Spleen (tissue), 11 donors: ENCODE data around the gene DELE1. TPM values are rescaled to one million over a fixed set of nuclear protein-coding genes. Genes with fewer than 3 reads are reported as not detected.
A peak's percentile ranks its signal among the peaks of the same experiment; 100 is the strongest.

Experiments
- DNase-seq: peaks from one replicate; pipeline ENCODE4 v3.0.0-alpha.2; 2020
- H3K27ac ChIP-seq, 8 donors: fragments of 200-600 bp; sonication (generic) in 7 of 8; 1 replicate in 4 of 8; 2 replicates in 4 of 8; pipeline versions ENCODE4 v1.5.0 to v1.8.0; 2016 to 2021; ENCODE audit warnings: inconsistent platforms in 4 of 8, mild to moderate bottlenecking in 4 of 8, moderate library complexity in 1 of 8
- H3K27me3 ChIP-seq, 7 donors: fragments of 200-600 bp; sonication (generic) in 6 of 7; replicated peaks in 1 of 7; 1 replicate in 4 of 7; 2 replicates in 3 of 7; pipeline versions ENCODE4 v1.5.0 to v1.8.0; 2016 to 2021; ENCODE audit warnings: inconsistent platforms in 3 of 7, mild to moderate bottlenecking in 1 of 7
- H3K36me3 ChIP-seq, 6 donors: fragments of 200-600 bp; sonication (generic) in 5 of 6; 1 replicate in 4 of 6; 2 replicates in 2 of 6; pipeline versions ENCODE4 v1.5.0 to v1.8.0; 2016 to 2021; ENCODE audit warnings: inconsistent platforms in 2 of 6
- H3K4me1 ChIP-seq, 6 donors: fragments of 200-600 bp; sonication (generic) in 5 of 6; 1 replicate in 3 of 6; 2 replicates in 3 of 6; pipeline versions ENCODE4 v1.5.0 to v1.8.0; 2016 to 2021; ENCODE audit warnings: inconsistent platforms in 3 of 6
- H3K4me3 ChIP-seq, 8 donors: fragments of 200-600 bp; sonication (generic) in 7 of 8; 1 replicate in 4 of 8; 2 replicates in 4 of 8; pipeline versions ENCODE4 v1.5.0 to v1.8.0; 2016 to 2021; ENCODE audit warnings: inconsistent platforms in 4 of 8, mild to moderate bottlenecking in 4 of 8, moderate library complexity in 2 of 8
- H3K9me3 ChIP-seq, 8 donors: fragments of 200-600 bp; sonication (generic) in 7 of 8; 1 replicate in 4 of 8; 2 replicates in 4 of 8; pipeline versions ENCODE4 v1.5.0 to v1.8.0; 2016 to 2021; ENCODE audit warnings: inconsistent platforms in 4 of 8
- POLR2A ChIP-seq, 3 donors: fragments of 450-650 bp; IDR thresholded peaks; one replicate each; pipeline ENCODE4 v1.5.1; 2017; ENCODE audit warnings: antibody characterized with exemption in 3 of 3, mild to moderate bottlenecking in 1 of 3
- POLR2AphosphoS5 ChIP-seq, 3 donors: sonication (generic); formaldehyde crosslinking; IDR thresholded peaks; one replicate each; pipeline ENCODE4 v1.5.1; 2017; ENCODE audit warnings: antibody characterized with exemption in 3 of 3
- WGBS, 5 donors: extraction: QIAGEN DNeasy Blood & Tissue Kit in 3 of 5; methylation state at CpG; one replicate each; pipeline versions ENCODE4 v1.1.5 to v1.1.7; 2013 to 2018; 5-methylcytosine and 5-hydroxymethylcytosine counted together
- intact Hi-C: fragments of 100-400 bp; cut with DNase I; formaldehyde crosslinking; loops from one replicate; pipeline ENCODE4 v1.15.0; 2023; ENCODE audit warnings: low total_unique reads
- polyA plus RNA-seq, 3 donors: library from polyadenylated mRNA; stranded (reverse); fragments of 200-250 nt; gene quantifications; one replicate each; pipeline ENCODE4 v1.2.1, GENCODE V29; 2013
- total RNA-seq, 7 donors: library from RNA; depleted of rRNA in 3 of 7; stranded (reverse); fragments of >200 nt in 3 of 7; fragmentation: NEBNext Ultra II Directional in 4 of 7; extraction: Animal tissue kit (Norgen Biotek cat#: 25700) in 4 of 7; gene quantifications; one replicate each; pipeline versions ENCODE4 v1.1.0 to v1.2.1, GENCODE V29; 2016 to 2021
- TF ChIP-seq, protein P1 (sequence below), 11 experiments: fragments of 200-600 bp in 7 of 11; fragments of 450-650 bp in 4 of 11; sonication (generic) in 4 of 11; IDR thresholded peaks in 8 of 11; conservative IDR thresholded peaks in 3 of 11; 1 replicate in 7 of 11; 2 replicates in 4 of 11; pipeline versions ENCODE4 v1.4.0 to v1.8.0; 2016 to 2021; ENCODE audit warnings: antibody characterized with exemption in 11 of 11, inconsistent platforms in 4 of 11, mild to moderate bottlenecking in 1 of 11
- donor health status: healthy with polysubstance abuse.
- donor health status: DM: no; HTN: no; CAD: no; lungs with moderate emphysema.
- donor health status: DM: no; HTN: no; CAD: no.
- donor health status: Bipolar disorder and iron deficiency.
- donor health status: healthy.
- donor health status: DM: no; HTN: no; CAD: no.
- donor health status: DM: yes; HTN: yes; CAD: no.

The DELE1 gene
- total and polyA plus RNA-seq, 10 donors, result 36.1 to 194 (median 130) TPM

DNA sequence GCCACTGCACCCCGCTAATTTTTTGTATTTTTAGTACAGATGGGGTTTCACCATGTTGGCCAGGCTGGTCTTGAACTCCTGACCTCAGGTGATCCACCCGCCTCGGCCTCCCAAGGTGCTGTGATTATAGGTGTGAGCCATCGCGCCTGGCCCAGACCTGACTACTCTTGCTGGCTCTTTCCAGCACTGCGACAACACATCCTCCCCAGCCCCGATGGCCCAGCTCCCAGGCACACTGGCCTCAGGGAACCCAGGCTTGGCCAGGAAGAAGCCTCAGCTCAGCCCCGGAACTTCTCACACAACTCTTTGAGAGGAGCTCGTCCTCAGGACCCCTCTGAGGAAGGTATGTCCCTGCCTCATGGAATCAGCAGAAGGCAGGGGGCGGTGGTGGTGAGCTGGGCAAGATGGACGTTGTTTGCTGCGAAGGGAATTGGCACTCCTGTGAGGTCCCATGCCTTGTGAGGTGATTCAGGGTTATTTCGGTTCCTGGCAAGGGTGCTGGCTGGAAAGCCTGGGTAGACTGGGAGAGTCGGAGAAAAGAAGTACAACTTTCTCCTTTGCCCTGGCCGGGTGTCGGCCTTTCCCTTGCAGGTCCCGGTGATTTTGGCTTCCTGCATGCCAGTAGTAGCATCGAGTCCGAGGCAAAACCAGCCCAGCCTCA is 5.9 kb downstream of the DELE1 start:
- no peak for TF ChIP-seq POLR2AphosphoS5 (IDR thresholded peaks at IDR 0.05)
- TF ChIP-seq, protein P1, sequence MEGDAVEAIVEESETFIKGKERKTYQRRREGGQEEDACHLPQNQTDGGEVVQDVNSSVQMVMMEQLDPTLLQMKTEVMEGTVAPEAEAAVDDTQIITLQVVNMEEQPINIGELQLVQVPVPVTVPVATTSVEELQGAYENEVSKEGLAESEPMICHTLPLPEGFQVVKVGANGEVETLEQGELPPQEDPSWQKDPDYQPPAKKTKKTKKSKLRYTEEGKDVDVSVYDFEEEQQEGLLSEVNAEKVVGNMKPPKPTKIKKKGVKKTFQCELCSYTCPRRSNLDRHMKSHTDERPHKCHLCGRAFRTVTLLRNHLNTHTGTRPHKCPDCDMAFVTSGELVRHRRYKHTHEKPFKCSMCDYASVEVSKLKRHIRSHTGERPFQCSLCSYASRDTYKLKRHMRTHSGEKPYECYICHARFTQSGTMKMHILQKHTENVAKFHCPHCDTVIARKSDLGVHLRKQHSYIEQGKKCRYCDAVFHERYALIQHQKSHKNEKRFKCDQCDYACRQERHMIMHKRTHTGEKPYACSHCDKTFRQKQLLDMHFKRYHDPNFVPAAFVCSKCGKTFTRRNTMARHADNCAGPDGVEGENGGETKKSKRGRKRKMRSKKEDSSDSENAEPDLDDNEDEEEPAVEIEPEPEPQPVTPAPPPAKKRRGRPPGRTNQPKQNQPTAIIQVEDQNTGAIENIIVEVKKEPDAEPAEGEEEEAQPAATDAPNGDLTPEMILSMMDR (IDR thresholded peaks at IDR 0.05 in 8 of 11, conservative IDR thresholded peaks at IDR 0.05 in 3 of 11), result no peak
- TF ChIP-seq POLR2A (IDR thresholded peaks at IDR 0.05), result no peak
- intact Hi-C loops, result no loop called here
- peaks cover 18 to 98% (median 71%) of the 10 kb centered on the region in 6 donors for H3K4me1 ChIP-seq
- no peak for DNase-seq
- no peaks in the 10 kb centered on the region for H3K27me3 ChIP-seq
- no peaks in the 10 kb centered on the region for H3K9me3 ChIP-seq
- peak overlapping the region in 1 of 8 donors; percentile 58 for H3K27ac ChIP-seq
- H3K36me3 ChIP-seq, result peaks cover 12 to 100% (median 94%) of the 10 kb centered on the region in 6 donors
- no peak overlapping the region for H3K4me3 ChIP-seq
- WGBS, 5 donors, result 91 to 94% (median 93%) methylated on average over 19 of the region's 19 CpGs

DNA sequence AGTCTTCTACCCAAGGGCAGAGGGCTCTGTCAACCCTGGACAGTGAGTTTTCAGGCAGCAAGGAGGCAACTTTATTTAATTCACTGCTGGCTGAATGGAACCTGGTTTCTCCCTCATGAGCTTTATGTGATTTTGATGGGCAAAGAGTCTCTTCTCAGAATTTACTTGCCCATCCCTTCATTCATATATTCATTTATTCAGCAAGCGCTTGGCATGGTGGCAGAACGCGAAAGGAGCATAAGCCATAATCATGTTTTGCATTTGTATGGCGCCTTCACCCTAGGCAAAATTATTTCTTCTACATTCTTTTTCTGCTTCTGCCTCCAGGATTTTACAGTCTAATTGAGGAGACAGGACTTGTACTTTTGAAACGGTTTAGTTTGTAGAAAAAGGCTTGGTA is 8.0 kb downstream of the DELE1 start:
- DNase-seq, result no peak
- H3K27ac ChIP-seq, result peak overlapping the region in 6 of 8 donors; percentile 13 to 51 (median 34)
- peaks cover 7 to 77% (median 50%) of the 10 kb centered on the region in 6 donors for H3K4me1 ChIP-seq
- no peak overlapping the region for H3K4me3 ChIP-seq
- 85 to 95% (median 88%) methylated on average over 5 of the region's 5 CpGs for WGBS, 5 donors
- H3K9me3 ChIP-seq, result no peaks in the 10 kb centered on the region
- no peaks in the 10 kb centered on the region for H3K27me3 ChIP-seq
- H3K36me3 ChIP-seq, result peaks cover 12 to 100% (median 97%) of the 10 kb centered on the region in 6 donors
- no peak for TF ChIP-seq POLR2AphosphoS5 (IDR thresholded peaks at IDR 0.05)
- no peak for TF ChIP-seq POLR2A (IDR thresholded peaks at IDR 0.05)
- TF ChIP-seq, protein P1 (IDR thresholded peaks at IDR 0.05 in 8 of 11, conservative IDR thresholded peaks at IDR 0.05 in 3 of 11), result no peak
- intact Hi-C loops, result no loop called here

DNA sequence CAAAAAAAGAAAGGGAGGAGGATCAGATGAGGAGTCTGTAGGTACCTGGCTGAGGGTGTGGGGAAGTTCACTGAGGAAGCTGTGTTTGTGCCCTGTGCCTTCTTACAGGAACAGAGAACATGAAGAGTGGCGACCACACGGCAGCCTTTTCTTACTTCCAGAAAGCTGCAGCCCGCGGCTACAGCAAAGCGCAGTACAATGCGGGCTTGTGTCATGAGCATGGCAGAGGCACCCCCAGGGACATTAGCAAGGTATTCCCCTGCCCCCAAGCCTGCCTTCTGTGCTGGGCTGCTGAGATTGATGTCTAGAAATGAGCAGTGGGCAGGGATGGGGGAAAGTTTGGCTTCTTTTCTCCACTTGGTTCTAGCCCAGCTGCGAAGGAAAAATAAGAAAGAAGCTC is 9.5 kb downstream of the DELE1 start:
- no peak overlapping the region for H3K27ac ChIP-seq
- TF ChIP-seq, protein P1 (IDR thresholded peaks at IDR 0.05 in 8 of 11, conservative IDR thresholded peaks at IDR 0.05 in 3 of 11), result no peak
- WGBS, 5 donors, result 88 to 94% (median 92%) methylated on average over 7 of the region's 7 CpGs
- H3K36me3 ChIP-seq, result peaks cover 9 to 100% (median 97%) of the 10 kb centered on the region in 6 donors
- intact Hi-C loops, result no loop called here
- DNase-seq, result no peak
- H3K4me3 ChIP-seq, result no peak overlapping the region
- peaks cover 0 to 62% (median 36%) of the 10 kb centered on the region in 6 donors for H3K4me1 ChIP-seq
- H3K9me3 ChIP-seq, result no peaks in the 10 kb centered on the region
- no peaks in the 10 kb centered on the region for H3K27me3 ChIP-seq

DNA sequence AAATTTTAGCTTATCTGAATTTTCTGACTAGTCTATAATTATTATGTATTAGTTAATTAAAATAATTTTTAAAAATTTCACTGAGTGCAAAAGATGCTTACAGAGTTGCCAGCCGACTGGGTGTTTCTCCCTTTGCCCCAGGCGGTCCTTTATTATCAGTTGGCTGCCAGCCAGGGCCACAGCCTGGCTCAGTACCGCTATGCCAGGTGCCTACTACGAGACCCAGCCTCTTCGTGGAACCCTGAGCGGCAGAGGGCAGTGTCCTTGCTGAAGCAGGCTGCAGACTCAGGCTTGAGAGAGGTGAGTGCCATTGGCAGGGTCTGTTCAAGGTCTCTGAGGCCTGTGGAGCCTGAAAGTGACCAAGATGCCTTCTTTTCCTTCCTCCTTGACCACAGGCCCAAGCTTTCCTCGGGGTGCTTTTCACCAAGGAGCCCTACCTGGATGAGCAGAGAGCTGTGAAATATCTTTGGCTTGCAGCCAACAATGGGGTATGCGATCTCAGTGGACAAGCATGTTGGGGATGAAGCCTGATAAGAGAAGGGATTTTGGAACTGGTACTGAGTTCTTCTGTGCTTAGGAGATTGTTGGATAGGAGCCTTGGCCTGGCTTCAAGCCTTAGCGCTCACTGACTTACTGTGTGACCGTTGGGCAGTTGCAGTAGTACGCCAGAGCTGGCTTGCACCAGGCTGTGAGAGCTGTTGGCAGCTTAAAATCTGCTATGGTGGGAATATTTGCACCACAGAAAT is 10.6 kb downstream of the DELE1 start:
- Histone ChIP-seq H3K9me3 (no peaks in the 10 kb centered on the region), H3K27ac (no peak overlapping the region), H3K4me3 (no peak overlapping the region), H3K36me3 (peaks cover 9 to 100% (median 97%) of the 10 kb centered on the region in 6 donors), H3K4me1 (peaks cover 0 to 51% (median 25%) of the 10 kb centered on the region in 6 donors), H3K27me3 (no peaks in the 10 kb centered on the region)
- intact Hi-C loops, result no loop called here
- WGBS, 5 donors, result 80 to 85% (median 83%) methylated on average over 11 of the region's 11 CpGs
- DNase-seq, result no peak
- TF ChIP-seq, protein P1 (IDR thresholded peaks at IDR 0.05 in 8 of 11, conservative IDR thresholded peaks at IDR 0.05 in 3 of 11), result no peak
- TF ChIP-seq POLR2AphosphoS5 (IDR thresholded peaks at IDR 0.05), result no peak
- no peak for TF ChIP-seq POLR2A (IDR thresholded peaks at IDR 0.05)
